ENCODE data around the gene MASP2. TPM values are rescaled to one million over a fixed set of nuclear protein-coding genes. Genes with fewer than 3 reads are reported as not detected.

MASP2 gene
- total and polyA plus RNA-seq, 3 experiments from 2014 or later: 0.18 to 0.20 TPM; not detected in 1

DNA sequence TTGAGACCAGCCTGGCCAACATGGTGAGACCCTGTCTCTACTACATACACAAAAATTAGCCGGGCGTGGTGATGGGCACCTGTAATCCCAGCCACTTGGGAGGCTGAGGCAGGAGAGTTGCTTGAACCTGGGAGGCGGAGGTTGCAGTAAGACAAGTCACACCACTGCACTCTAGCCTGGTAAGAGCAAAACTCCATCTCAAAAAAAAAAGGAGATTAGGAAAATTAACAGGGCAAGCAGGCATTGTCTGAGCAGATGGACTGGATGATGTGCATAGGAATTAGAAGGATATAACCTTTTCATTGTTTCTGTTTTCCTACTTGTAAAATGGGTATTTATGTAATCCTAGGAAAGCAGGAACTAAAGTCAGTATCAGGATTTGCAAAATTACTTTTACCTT is 19.0 kb downstream of the MASP2 start:
- Mint-ChIP-seq H3K36me3 (peaks cover 7 to 64% (median 11%) of the 10 kb centered on the region in 3 donors), H3K4me3 (no peak overlapping the region), H3K4me1 (peaks cover 19 to 39% (median 30%) of the 10 kb centered on the region in 3 donors), H3K9me3 (no peaks in the 10 kb centered on the region), H3K27me3 (no peaks in the 10 kb centered on the region), H3K27ac (peak overlapping the region in 2 of 8 donors; percentile 13 to 24)
- Histone ChIP-seq H3K27ac (ENCODE audit: low read depth, low read length) (no peak overlapping the region), H3K27me3 (ENCODE audit: insufficient read depth, low read length, poor library complexity, severe bottlenecking) (no peaks in the 10 kb centered on the region), H3K4me3 (ENCODE audit: low read length) (no peak overlapping the region), H3K9me3 (ENCODE audit: low read length) (no peaks in the 10 kb centered on the region), H3K4me1 (ENCODE audit: insufficient read depth, low read length) (no peaks in the 10 kb centered on the region), H3K36me3 (ENCODE audit: insufficient read depth, low read length) (peaks cover 24% of the 10 kb centered on the region)
- CTCF ChIA-PET: no interaction called here
- POLR2A ChIA-PET: no interaction called here
- DNase-seq: no peak

DNA sequence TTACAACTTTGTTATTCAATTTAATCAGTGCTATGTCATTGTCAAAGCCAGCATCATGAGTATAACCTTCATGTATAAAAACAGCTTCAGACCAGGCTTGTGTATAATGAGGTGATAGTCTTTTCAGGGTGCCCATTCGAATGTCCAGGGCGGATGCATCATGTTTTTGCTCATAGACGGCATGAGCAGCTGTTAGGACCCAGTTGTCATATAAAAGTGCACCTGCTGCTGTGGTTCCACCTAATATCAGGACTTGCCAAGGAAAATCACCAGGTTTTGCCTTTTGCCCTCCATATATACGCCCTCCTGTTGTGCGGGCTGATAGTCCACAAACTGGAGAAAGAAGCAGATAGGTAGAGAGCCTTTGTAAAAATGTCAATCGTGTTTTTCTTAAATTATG is 19.7 kb downstream of the MASP2 start:
- Mint-ChIP-seq H3K27ac (peak overlapping the region in 2 of 8 donors; percentile 17 to 35), H3K9me3 (no peaks in the 10 kb centered on the region)
- CTCF ChIA-PET: interaction anchor here (1.0 kb wide), 1 partner anchor 10 kb away, joined by 4 read pairs; no protein-coding TSS in a partner anchor

DNA sequence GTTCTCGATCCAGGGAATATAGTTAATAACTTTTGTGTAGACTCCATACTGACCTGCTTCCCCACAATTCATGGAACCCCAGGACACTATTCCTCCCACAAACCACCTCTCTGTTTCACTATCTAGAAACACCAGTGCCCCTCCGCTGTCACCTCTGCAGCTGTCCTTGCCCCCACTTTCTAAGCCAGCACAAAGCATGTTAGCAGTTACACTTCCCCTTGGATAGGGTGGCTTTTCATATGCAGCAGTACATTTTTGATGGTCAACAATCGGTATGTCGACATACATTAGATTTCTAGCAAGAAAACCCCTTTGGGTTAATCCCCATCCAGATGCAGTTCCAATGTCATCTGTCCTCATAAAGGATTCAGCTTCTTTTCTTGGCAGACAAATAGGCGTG is 20.1 kb downstream of the MASP2 start:
- Mint-ChIP-seq H3K4me1 (peaks cover 25 to 49% (median 40%) of the 10 kb centered on the region in 3 donors), H3K36me3 (peaks cover 7 to 75% (median 14%) of the 10 kb centered on the region in 3 donors), H3K27ac (peak overlapping the region in 2 of 8 donors; percentile 35 to 52), H3K9me3 (no peaks in the 10 kb centered on the region), H3K4me3 (no peak overlapping the region), H3K27me3 (peaks cover 0 to 1% of the 10 kb centered on the region in 2 donors)
- H3K4me3 ChIP-seq (ENCODE audit: low read length): no peak overlapping the region
- H3K4me1 ChIP-seq (ENCODE audit: insufficient read depth, low read length): no peaks in the 10 kb centered on the region
- no peaks in the 10 kb centered on the region for H3K9me3 ChIP-seq (ENCODE audit: low read length)
- ChIA-PET CTCF (interaction anchor here (1.0 kb wide), 1 partner anchor 10 kb away, joined by 4 read pairs; no protein-coding TSS in a partner anchor), POLR2A (no interaction called here)
- no peaks in the 10 kb centered on the region for H3K27me3 ChIP-seq (ENCODE audit: insufficient read depth, low read length, poor library complexity, severe bottlenecking)
- H3K27ac ChIP-seq (ENCODE audit: low read depth, low read length): no peak overlapping the region
- no peak for DNase-seq
- peaks cover 29% of the 10 kb centered on the region for H3K36me3 ChIP-seq (ENCODE audit: insufficient read depth, low read length)

More for the DNA sequence above, 19.7 kb downstream of the MASP2 start:
- Histone ChIP-seq H3K36me3 (ENCODE audit: insufficient read depth, low read length) (peaks cover 25% of the 10 kb centered on the region), H3K27me3 (ENCODE audit: insufficient read depth, low read length, poor library complexity, severe bottlenecking) (no peaks in the 10 kb centered on the region), H3K4me1 (ENCODE audit: insufficient read depth, low read length) (no peaks in the 10 kb centered on the region), H3K9me3 (ENCODE audit: low read length) (no peaks in the 10 kb centered on the region), H3K27ac (ENCODE audit: low read depth, low read length) (no peak overlapping the region), H3K4me3 (ENCODE audit: low read length) (no peak overlapping the region)
- Mint-ChIP-seq H3K4me3 (no peak overlapping the region), H3K27me3 (no peaks in the 10 kb centered on the region), H3K36me3 (peaks cover 7 to 71% (median 14%) of the 10 kb centered on the region in 3 donors), H3K4me1 (peaks cover 23 to 44% (median 37%) of the 10 kb centered on the region in 3 donors)
- POLR2A ChIA-PET: no interaction called here
- no peak for DNase-seq

DNA sequence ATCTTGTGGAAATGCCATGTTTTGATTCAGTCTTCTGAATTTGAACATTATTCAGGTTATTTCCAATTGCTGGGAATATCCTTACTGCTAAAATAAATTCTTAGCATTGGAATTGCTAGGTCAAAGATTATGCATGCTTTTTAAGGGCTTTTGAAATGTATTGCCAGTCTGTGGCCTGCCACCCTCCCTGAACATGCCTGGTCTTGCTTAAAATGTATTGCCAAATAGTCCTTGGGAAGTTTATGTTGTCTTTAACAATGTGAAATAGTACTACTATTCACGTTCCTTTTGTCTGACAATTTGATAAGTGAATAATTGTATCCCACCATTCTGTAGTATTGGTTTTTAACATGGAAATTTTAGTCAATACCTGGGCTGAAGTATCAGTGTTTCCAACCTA is 21.0 kb downstream of the MASP2 start:
- no peak overlapping the region for H3K27ac Mint-ChIP-seq
- peaks cover 7 to 84% (median 14%) of the 10 kb centered on the region in 3 donors for H3K36me3 Mint-ChIP-seq
- H3K9me3 Mint-ChIP-seq: no peaks in the 10 kb centered on the region

DNA sequence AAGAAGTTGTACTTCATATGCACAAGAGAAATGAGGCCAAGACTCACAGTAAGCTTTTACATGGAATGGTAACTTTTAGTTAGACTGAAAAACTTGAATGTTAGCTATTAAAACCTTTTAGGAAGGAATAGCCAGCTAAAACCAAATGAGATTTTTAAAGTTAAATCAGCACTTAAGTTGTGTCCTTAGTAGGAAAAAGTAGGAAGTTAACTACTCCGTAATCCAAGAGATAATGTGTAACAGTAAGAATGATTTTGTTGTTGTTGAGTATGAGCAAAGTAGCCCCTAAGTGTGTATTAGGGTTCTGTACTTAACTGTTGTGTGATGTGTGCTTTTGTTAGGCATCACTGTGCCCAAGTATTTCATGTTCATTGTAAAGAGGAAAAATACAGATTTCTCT is 21.4 kb downstream of the MASP2 start:
- Histone ChIP-seq H3K27ac (ENCODE audit: low read depth, low read length) (no peak overlapping the region), H3K9me3 (ENCODE audit: low read length) (no peaks in the 10 kb centered on the region), H3K27me3 (ENCODE audit: insufficient read depth, low read length, poor library complexity, severe bottlenecking) (no peaks in the 10 kb centered on the region), H3K4me3 (ENCODE audit: low read length) (no peak overlapping the region), H3K4me1 (ENCODE audit: insufficient read depth, low read length) (no peaks in the 10 kb centered on the region), H3K36me3 (ENCODE audit: insufficient read depth, low read length) (peaks cover 42% of the 10 kb centered on the region)
- no peaks in the 10 kb centered on the region for H3K9me3 Mint-ChIP-seq
- peaks cover 0 to 1% of the 10 kb centered on the region in 2 donors for H3K27me3 Mint-ChIP-seq
- H3K4me3 Mint-ChIP-seq: no peak overlapping the region
- DNase-seq: no peak
- H3K27ac Mint-ChIP-seq: no peak overlapping the region
- ChIA-PET CTCF (no interaction called here), POLR2A (no interaction called here)
- H3K4me1 Mint-ChIP-seq: peaks cover 27 to 50% (median 41%) of the 10 kb centered on the region in 3 donors
- peaks cover 7 to 87% (median 14%) of the 10 kb centered on the region in 3 donors for H3K36me3 Mint-ChIP-seq

More for the DNA sequence above, 21.0 kb downstream of the MASP2 start:
- no peaks in the 10 kb centered on the region for H3K4me1 ChIP-seq (ENCODE audit: insufficient read depth, low read length)
- Mint-ChIP-seq H3K4me1 (peaks cover 27 to 50% (median 41%) of the 10 kb centered on the region in 3 donors), H3K4me3 (no peak overlapping the region), H3K27me3 (peaks cover 0 to 1% of the 10 kb centered on the region in 2 donors)
- H3K27me3 ChIP-seq (ENCODE audit: insufficient read depth, low read length, poor library complexity, severe bottlenecking): no peaks in the 10 kb centered on the region
- peaks cover 38% of the 10 kb centered on the region for H3K36me3 ChIP-seq (ENCODE audit: insufficient read depth, low read length)
- POLR2A ChIA-PET: no interaction called here
- no peak overlapping the region for H3K27ac ChIP-seq (ENCODE audit: low read depth, low read length)
- H3K9me3 ChIP-seq (ENCODE audit: low read length): no peaks in the 10 kb centered on the region
- CTCF ChIA-PET: no interaction called here
- no peak for DNase-seq
- no peak overlapping the region for H3K4me3 ChIP-seq (ENCODE audit: low read length)

DNA sequence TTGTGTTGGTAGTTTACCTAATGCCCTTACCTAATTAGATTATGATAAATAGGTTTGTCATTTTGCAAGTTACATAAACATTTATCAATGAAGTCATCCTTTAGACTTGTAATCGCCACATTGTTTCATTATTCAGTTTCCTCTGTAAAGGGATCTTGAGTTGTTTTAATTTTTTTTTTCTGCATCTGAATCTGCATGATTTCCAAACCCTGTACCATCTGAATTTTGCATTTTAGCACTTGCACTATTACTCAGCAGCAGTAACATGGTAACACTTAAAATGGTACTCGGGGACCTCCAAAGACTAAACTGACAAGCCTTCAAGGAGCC is 22.2 kb downstream of the MASP2 start:
- CTCF ChIA-PET: no interaction called here
- Histone ChIP-seq H3K27me3 (ENCODE audit: insufficient read depth, low read length, poor library complexity, severe bottlenecking) (no peaks in the 10 kb centered on the region), H3K9me3 (ENCODE audit: low read length) (no peaks in the 10 kb centered on the region), H3K36me3 (ENCODE audit: insufficient read depth, low read length) (peaks cover 45% of the 10 kb centered on the region), H3K27ac (ENCODE audit: low read depth, low read length) (no peak overlapping the region), H3K4me1 (ENCODE audit: insufficient read depth, low read length) (no peaks in the 10 kb centered on the region), H3K4me3 (ENCODE audit: low read length) (no peak overlapping the region)
- POLR2A ChIA-PET: no interaction called here
- peaks cover 7 to 86% (median 18%) of the 10 kb centered on the region in 3 donors for H3K36me3 Mint-ChIP-seq
- H3K9me3 Mint-ChIP-seq: no peaks in the 10 kb centered on the region
- H3K27ac Mint-ChIP-seq: peak overlapping the region in 2 of 8 donors; percentile 42 to 61
- peaks cover 27 to 54% (median 41%) of the 10 kb centered on the region in 3 donors for H3K4me1 Mint-ChIP-seq
- DNase-seq: no peak
- peaks cover 0 to 1% of the 10 kb centered on the region in 2 donors for H3K27me3 Mint-ChIP-seq
- no peak overlapping the region for H3K4me3 Mint-ChIP-seq

DNA sequence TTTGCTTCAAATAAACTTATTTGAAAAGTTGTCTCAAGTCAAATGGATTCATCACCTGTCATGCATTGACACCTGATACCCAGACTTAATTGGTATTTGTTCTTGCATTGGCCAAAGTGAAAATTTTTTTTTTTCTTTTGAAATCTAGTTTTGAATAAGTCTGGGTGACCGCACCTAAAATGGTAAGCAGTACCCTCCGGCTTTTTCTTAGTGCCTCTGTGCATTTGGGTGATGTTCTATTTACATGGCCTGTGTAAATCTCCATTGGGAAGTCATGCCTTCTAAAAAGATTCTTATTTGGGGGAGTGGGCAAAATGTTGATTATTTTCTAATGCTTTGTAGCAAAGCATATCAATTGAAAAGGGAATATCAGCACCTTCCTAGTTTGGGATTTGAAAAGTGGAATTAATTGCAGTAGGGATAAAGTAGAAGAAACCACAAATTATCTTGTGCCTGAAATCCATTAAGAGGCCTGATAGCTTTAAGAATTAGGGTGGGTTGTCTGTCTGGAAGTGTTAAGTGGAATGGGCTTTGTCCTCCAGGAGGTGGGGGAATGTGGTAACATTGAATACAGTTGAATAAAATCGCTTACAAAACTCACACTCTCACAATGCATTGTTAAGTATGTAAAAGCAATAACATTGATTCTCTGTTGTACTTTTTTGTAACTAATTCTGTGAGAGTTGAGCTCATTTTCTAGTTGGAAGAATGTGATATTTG is 22.7 kb downstream of the MASP2 start:
- no peaks in the 10 kb centered on the region for H3K27me3 ChIP-seq (ENCODE audit: insufficient read depth, low read length, poor library complexity, severe bottlenecking)
- DNase-seq: no peak
- H3K36me3 ChIP-seq (ENCODE audit: insufficient read depth, low read length): peaks cover 47% of the 10 kb centered on the region
- H3K4me1 ChIP-seq (ENCODE audit: insufficient read depth, low read length): no peaks in the 10 kb centered on the region
- Mint-ChIP-seq H3K27ac (peak overlapping the region in 3 of 8 donors; percentile 32 to 61 (median 42)), H3K36me3 (peaks cover 7 to 90% (median 18%) of the 10 kb centered on the region in 3 donors), H3K9me3 (no peaks in the 10 kb centered on the region), H3K4me1 (peaks cover 27 to 54% (median 41%) of the 10 kb centered on the region in 3 donors), H3K4me3 (no peak overlapping the region), H3K27me3 (peaks cover 0 to 1% of the 10 kb centered on the region in 2 donors)
- ChIA-PET CTCF (no interaction called here), POLR2A (no interaction called here)
- H3K9me3 ChIP-seq (ENCODE audit: low read length): no peaks in the 10 kb centered on the region
- no peak overlapping the region for H3K4me3 ChIP-seq (ENCODE audit: low read length)
- H3K27ac ChIP-seq (ENCODE audit: low read depth, low read length): no peak overlapping the region

DNA sequence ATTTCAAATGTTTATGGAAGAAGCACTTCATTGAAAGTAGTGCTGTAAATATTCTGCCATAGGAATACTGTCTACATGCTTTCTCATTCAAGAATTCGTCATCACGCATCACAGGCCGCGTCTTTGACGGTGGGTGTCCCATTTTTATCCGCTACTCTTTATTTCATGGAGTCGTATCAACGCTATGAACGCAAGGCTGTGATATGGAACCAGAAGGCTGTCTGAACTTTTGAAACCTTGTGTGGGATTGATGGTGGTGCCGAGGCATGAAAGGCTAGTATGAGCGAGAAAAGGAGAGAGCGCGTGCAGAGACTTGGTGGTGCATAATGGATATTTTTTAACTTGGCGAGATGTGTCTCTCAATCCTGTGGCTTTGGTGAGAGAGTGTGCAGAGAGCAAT is 23.8 kb downstream of the MASP2 start:
- peak overlapping the region in 1 of 8 donors; percentile 84 for H3K27ac Mint-ChIP-seq
- no peak overlapping the region for H3K27ac ChIP-seq (ENCODE audit: low read depth, low read length)
- no peaks in the 10 kb centered on the region for H3K9me3 ChIP-seq (ENCODE audit: low read length)
- H3K36me3 Mint-ChIP-seq: peaks cover 7 to 99% (median 23%) of the 10 kb centered on the region in 3 donors
- peaks cover 0 to 1% of the 10 kb centered on the region in 2 donors for H3K27me3 Mint-ChIP-seq
- DNase-seq: no peak
- no peak overlapping the region for H3K4me3 ChIP-seq (ENCODE audit: low read length)
- H3K4me1 ChIP-seq (ENCODE audit: insufficient read depth, low read length): no peaks in the 10 kb centered on the region
- H3K9me3 Mint-ChIP-seq: no peaks in the 10 kb centered on the region
- no peaks in the 10 kb centered on the region for H3K27me3 ChIP-seq (ENCODE audit: insufficient read depth, low read length, poor library complexity, severe bottlenecking)
- peaks cover 35 to 64% (median 51%) of the 10 kb centered on the region in 3 donors for H3K4me1 Mint-ChIP-seq
- CTCF ChIA-PET: interaction anchor here (0.6 to 2.1 kb wide), 2 partner anchors 14 to 95 kb away, joined by 3 to 6 read pairs; no protein-coding TSS in a partner anchor
- peak overlapping the region in 2 of 7 donors; percentile 3 to 50 for H3K4me3 Mint-ChIP-seq
- POLR2A ChIA-PET: no interaction called here
- peaks cover 58% of the 10 kb centered on the region for H3K36me3 ChIP-seq (ENCODE audit: insufficient read depth, low read length)
